HEK293 (cell line): ENCODE data around the gene HSF2BP.

Source experiments
- GLIS1 ChIP-seq: fragments of 450-650 bp; formaldehyde crosslinking; IDR thresholded peaks from 2 replicates; pipeline ENCODE4 v1.5.1; 2016; ENCODE audit warnings: missing biosample characterization, missing genetic modification characterization
- REST ChIP-seq: fragments of 450-650 bp; formaldehyde crosslinking; IDR thresholded peaks from 2 replicates; pipeline ENCODE4 v1.5.1; 2016; ENCODE audit warnings: missing biosample characterization, missing genetic modification characterization
- SCRT2 ChIP-seq: fragments of 450-650 bp; formaldehyde crosslinking; IDR thresholded peaks from 2 replicates; pipeline ENCODE4 v1.5.1; 2016; ENCODE audit warnings: missing biosample characterization, missing genetic modification characterization
- TCF7L2 ChIP-seq: IDR thresholded peaks from 2 replicates; pipeline ENCODE4 v1.6.1; 2011; ENCODE audit warnings: low read depth, mild to moderate bottlenecking, inconsistent platforms, low read length, moderate library complexity, borderline replicate concordance
- TRIM28 ChIP-seq: IDR thresholded peaks from 2 replicates; pipeline ENCODE4 v1.6.1; 2011; ENCODE audit warnings: low read length, control low read depth, borderline replicate concordance
- ZBTB1 ChIP-seq: fragments of 450-650 bp; formaldehyde crosslinking; IDR thresholded peaks from 2 replicates; pipeline ENCODE4 v1.5.1; 2016; ENCODE audit warnings: missing biosample characterization, missing genetic modification characterization
- ZBTB17 ChIP-seq: fragments of 450-650 bp; formaldehyde crosslinking; IDR thresholded peaks from 2 replicates; pipeline ENCODE4 v1.5.1; 2016; ENCODE audit warnings: missing biosample characterization, missing genetic modification characterization
- ZFHX2 ChIP-seq: fragments of 450-650 bp; formaldehyde crosslinking; conservative IDR thresholded peaks from 2 replicates; pipeline ENCODE4 v1.5.1; 2016; ENCODE audit warnings: missing biosample characterization, missing genetic modification characterization
- ZNF26 ChIP-seq: fragments of 450-650 bp; formaldehyde crosslinking; IDR thresholded peaks from 2 replicates; pipeline ENCODE4 v1.5.1; 2016; ENCODE audit warnings: missing biosample characterization, missing genetic modification characterization
- ZNF280C ChIP-seq: fragments of 450-650 bp; formaldehyde crosslinking; IDR thresholded peaks from 2 replicates; pipeline ENCODE4 v1.5.1; 2016; ENCODE audit warnings: missing biosample characterization, missing genetic modification characterization
- ZNF324 ChIP-seq: fragments of 450-650 bp; formaldehyde crosslinking; IDR thresholded peaks from 2 replicates; pipeline ENCODE4 v1.5.1; 2016; ENCODE audit warnings: missing biosample characterization, missing genetic modification characterization
- ZNF366 ChIP-seq: fragments of 450-650 bp; formaldehyde crosslinking; conservative IDR thresholded peaks from 2 replicates; pipeline ENCODE4 v1.5.1; 2016; ENCODE audit warnings: missing biosample characterization, missing genetic modification characterization
- ZNF398 ChIP-seq: fragments of 450-650 bp; formaldehyde crosslinking; IDR thresholded peaks from 2 replicates; pipeline ENCODE4 v1.5.1; 2017; ENCODE audit warnings: missing biosample characterization, missing genetic modification characterization
- ZNF423 ChIP-seq: fragments of 450-650 bp; formaldehyde crosslinking; IDR thresholded peaks from 2 replicates; pipeline ENCODE4 v1.5.1; 2016; ENCODE audit warnings: missing biosample characterization, missing genetic modification characterization
- ZNF449 ChIP-seq: fragments of 450-650 bp; formaldehyde crosslinking; IDR thresholded peaks from 2 replicates; pipeline ENCODE4 v1.5.1; 2017; ENCODE audit warnings: missing biosample characterization, mild to moderate bottlenecking, missing genetic modification characterization, moderate library complexity
- ZNF473 ChIP-seq: fragments of 450-650 bp; formaldehyde crosslinking; IDR thresholded peaks from 2 replicates; pipeline ENCODE4 v1.5.1; 2017; ENCODE audit warnings: missing biosample characterization, missing genetic modification characterization
- ZNF513 ChIP-seq: fragments of 450-650 bp; IDR thresholded peaks from 2 replicates; pipeline ENCODE4 v1.5.1; 2018; ENCODE audit warnings: missing biosample characterization, missing genetic modification characterization
- ZNF529 ChIP-seq: fragments of 450-650 bp; formaldehyde crosslinking; IDR thresholded peaks from 2 replicates; pipeline ENCODE4 v1.5.1; 2017; ENCODE audit warnings: missing genetic modification characterization, missing biosample characterization; ENCODE audit not compliant: insufficient replicate concordance
- ZNF555 ChIP-seq: fragments of 450-650 bp; formaldehyde crosslinking; conservative IDR thresholded peaks from 2 replicates; pipeline ENCODE4 v1.5.1; 2017; ENCODE audit warnings: missing biosample characterization, mild to moderate bottlenecking, missing genetic modification characterization, inconsistent platforms
- ZNF561 ChIP-seq: fragments of 450-650 bp; IDR thresholded peaks from 2 replicates; pipeline ENCODE4 v1.5.1; 2018; ENCODE audit warnings: missing biosample characterization, missing genetic modification characterization, borderline replicate concordance
- ZNF610 ChIP-seq: fragments of 450-650 bp; formaldehyde crosslinking; IDR thresholded peaks from 2 replicates; pipeline ENCODE4 v1.5.1; 2016; ENCODE audit warnings: missing biosample characterization, missing genetic modification characterization, borderline replicate concordance
- ZNF660 ChIP-seq: fragments of 450-650 bp; IDR thresholded peaks from 2 replicates; pipeline ENCODE4 v1.5.1; 2018; ENCODE audit warnings: missing biosample characterization, mild to moderate bottlenecking, missing genetic modification characterization
- ZNF707 ChIP-seq: fragments of 450-650 bp; formaldehyde crosslinking; IDR thresholded peaks from 2 replicates; pipeline ENCODE4 v1.5.1; 2016; ENCODE audit warnings: missing biosample characterization, missing genetic modification characterization
- ZNF776 ChIP-seq: fragments of 450-650 bp; formaldehyde crosslinking; IDR thresholded peaks from 2 replicates; pipeline ENCODE4 v1.5.0; 2017; ENCODE audit warnings: missing biosample characterization, missing genetic modification characterization, borderline replicate concordance
- ZSCAN16 ChIP-seq: fragments of 450-650 bp; formaldehyde crosslinking; IDR thresholded peaks from 2 replicates; pipeline ENCODE4 v1.5.1; 2016; ENCODE audit warnings: missing biosample characterization, missing genetic modification characterization

HSF2BP gene

GRCh38 chr21:43659136-43660000, at the start of gene HSF2BP, which contains the start of gene RRP1B (continued):
- TF ChIP-seq ZNF529 (tag by site-specific recombination) (no peak), ZFHX2 (tag by site-specific recombination) (0 out of 2 replicates have a peak, but pooled peaks have one; percentile 36), ZNF473 (tag by site-specific recombination) (no peak), ZNF280C (tag by site-specific recombination) (no peak), ZNF449 (tag by site-specific recombination) (peak; percentile 66; the same call in 1 of the 2 replicates), ZNF555 (tag by site-specific recombination) (no peak), ZNF707 (peak; percentile 44; the same call in 1 of the 2 replicates), ZNF513 (tag by site-specific recombination) (peak; percentile 11; the same call in 1 of the 2 replicates), SCRT2 (tag by site-specific recombination) (peak; percentile 79), ZNF423 (0 out of 2 replicates have a peak, but pooled peaks have one; percentile 58), ZBTB17 (tag by site-specific recombination) (peak; percentile 87), ZNF324 (tag by site-specific recombination) (peak; percentile 91), ZNF398 (tag by site-specific recombination) (no peak), ZNF561 (tag by site-specific recombination) (peak; percentile 97), TCF7L2 (peak; percentile 68; the same call in 1 of the 2 replicates), ZBTB1 (tag by site-specific recombination) (no peak), ZNF366 (no peak), TRIM28 (peak; percentile 48; the same call in 1 of the 2 replicates), ZSCAN16 (no peak), REST (no peak), ZNF776 (tag by site-specific recombination) (no peak), ZNF610 (tag by site-specific recombination) (peak; percentile 96), ZNF26 (tag by site-specific recombination) (no peak), GLIS1 (tag by site-specific recombination) (peak; percentile 14), ZNF660 (tag by site-specific recombination) (peak; percentile 96)
